Rectal smooth muscle tissue (tissue), 1 donor: ENCODE data around the gene NECTIN3.

Experiments
- H3K27ac ChIP-seq: one replicate; pipeline ENCODE4 v1.7.0; 2013; ENCODE audit warnings: low read depth, low read length, inconsistent platforms
- H3K27me3 ChIP-seq: one replicate; pipeline ENCODE4 v1.7.0; 2013; ENCODE audit warnings: low read length; ENCODE audit not compliant: control insufficient read depth, insufficient read depth
- H3K36me3 ChIP-seq: one replicate; pipeline ENCODE4 v1.7.0; 2013; ENCODE audit warnings: low read length; ENCODE audit not compliant: control insufficient read depth, insufficient read depth
- H3K4me1 ChIP-seq: one replicate; pipeline ENCODE4 v1.7.0; 2013; ENCODE audit warnings: low read length; ENCODE audit not compliant: control insufficient read depth, insufficient read depth
- H3K4me3 ChIP-seq: one replicate; pipeline ENCODE4 v1.7.0; 2013; ENCODE audit warnings: low read length
- H3K9ac ChIP-seq: one replicate; pipeline ENCODE4 v1.7.0; 2013; ENCODE audit warnings: low read length

The NECTIN3 gene

GRCh38 chr3:111071257-111072030 lies at the start of gene NECTIN3:
NECTIN3 (plus strand) TSS chr3:111071816; CDS start chr3:111072018, 202 bp downstream.
- Histone ChIP-seq H3K4me1 (peaks cover 10% of the 10 kb centered on the region), H3K27me3 (no peaks in the 10 kb centered on the region)

GRCh38 chr3:111027868-111028267 lies 43.7 kb upstream of the NECTIN3 start:
- Histone ChIP-seq H3K36me3 (no peaks in the 10 kb centered on the region), H3K4me3 (no peak overlapping the region), H3K9ac (no peak overlapping the region), H3K27me3 (no peaks in the 10 kb centered on the region), H3K4me1 (no peaks in the 10 kb centered on the region), H3K27ac (no peak overlapping the region)

More at GRCh38 chr3:111071257-111072030, at the start of gene NECTIN3:
- Histone ChIP-seq H3K4me3 (peak within 1 kb of the TSS; percentile 99), H3K36me3 (no peaks in the 10 kb centered on the region), H3K9ac (peak within 1 kb of the TSS; percentile 92), H3K27ac (peak within 1 kb of the TSS; percentile 78)

- no peaks in the 10 kb centered on the region for H3K36me3 ChIP-seq
- H3K4me1 ChIP-seq = no peaks in the 10 kb centered on the region
- H3K27me3 ChIP-seq = no peaks in the 10 kb centered on the region
- no peak overlapping the region for H3K27ac ChIP-seq
- H3K9ac ChIP-seq = no peak overlapping the region
- no peak overlapping the region for H3K4me3 ChIP-seq
Observed at GRCh38 chr3:111031538-111031937, 40.1 kb upstream of the NECTIN3 start.

- no peaks in the 10 kb centered on the region for H3K4me1 ChIP-seq
- no peak overlapping the region for H3K9ac ChIP-seq
- H3K27me3 ChIP-seq = no peaks in the 10 kb centered on the region
- H3K4me3 ChIP-seq = no peak overlapping the region
- no peaks in the 10 kb centered on the region for H3K36me3 ChIP-seq
- H3K27ac ChIP-seq = no peak overlapping the region
Observed at GRCh38 chr3:111032677-111033076, 38.9 kb upstream of the NECTIN3 start.

GRCh38 chr3:111033470-111034050 lies 38.1 kb upstream of the NECTIN3 start:
- no peaks in the 10 kb centered on the region for H3K4me1 ChIP-seq
- no peak overlapping the region for H3K9ac ChIP-seq
- H3K36me3 ChIP-seq = no peaks in the 10 kb centered on the region
- no peak overlapping the region for H3K4me3 ChIP-seq
- H3K27ac ChIP-seq = no peak overlapping the region
- H3K27me3 ChIP-seq = no peaks in the 10 kb centered on the region

- no peak overlapping the region for H3K9ac ChIP-seq
- H3K27me3 ChIP-seq = no peaks in the 10 kb centered on the region
Observed at GRCh38 chr3:111035316-111035715, 36.3 kb upstream of the NECTIN3 start.

GRCh38 chr3:111035902-111036301 lies 35.7 kb upstream of the NECTIN3 start:
- Histone ChIP-seq H3K4me1 (no peaks in the 10 kb centered on the region), H3K27me3 (no peaks in the 10 kb centered on the region), H3K9ac (no peak overlapping the region), H3K36me3 (no peaks in the 10 kb centered on the region), H3K27ac (no peak overlapping the region), H3K4me3 (no peak overlapping the region)

More at GRCh38 chr3:111035316-111035715, 36.3 kb upstream of the NECTIN3 start:
- H3K36me3 ChIP-seq = no peaks in the 10 kb centered on the region
- H3K27ac ChIP-seq = no peak overlapping the region
- no peak overlapping the region for H3K4me3 ChIP-seq
- no peaks in the 10 kb centered on the region for H3K4me1 ChIP-seq

- Histone ChIP-seq H3K27me3 (no peaks in the 10 kb centered on the region), H3K36me3 (no peaks in the 10 kb centered on the region), H3K9ac (no peak overlapping the region), H3K4me3 (no peak overlapping the region), H3K27ac (no peak overlapping the region), H3K4me1 (no peaks in the 10 kb centered on the region)
Observed at GRCh38 chr3:111040959-111041358, 30.7 kb upstream of the NECTIN3 start.

- Histone ChIP-seq H3K36me3 (no peaks in the 10 kb centered on the region), H3K27me3 (no peaks in the 10 kb centered on the region)
Observed at GRCh38 chr3:111045564-111045963, 26.1 kb upstream of the NECTIN3 start.

GRCh38 chr3:111047042-111047441 lies 24.6 kb upstream of the NECTIN3 start:
- H3K9ac ChIP-seq = no peak overlapping the region
- no peak overlapping the region for H3K27ac ChIP-seq
- H3K36me3 ChIP-seq = no peaks in the 10 kb centered on the region
- H3K27me3 ChIP-seq = no peaks in the 10 kb centered on the region
- H3K4me1 ChIP-seq = no peaks in the 10 kb centered on the region
- H3K4me3 ChIP-seq = no peak overlapping the region

More at GRCh38 chr3:111045564-111045963, 26.1 kb upstream of the NECTIN3 start:
- Histone ChIP-seq H3K4me1 (no peaks in the 10 kb centered on the region), H3K4me3 (no peak overlapping the region), H3K27ac (no peak overlapping the region), H3K9ac (no peak overlapping the region)

GRCh38 chr3:111047812-111048435 lies 23.7 kb upstream of the NECTIN3 start:
- Histone ChIP-seq H3K4me3 (no peak overlapping the region), H3K9ac (no peak overlapping the region), H3K4me1 (no peaks in the 10 kb centered on the region), H3K27me3 (no peaks in the 10 kb centered on the region), H3K27ac (no peak overlapping the region), H3K36me3 (no peaks in the 10 kb centered on the region)

GRCh38 chr3:111051354-111051753 lies 20.3 kb upstream of the NECTIN3 start:
- Histone ChIP-seq H3K36me3 (no peaks in the 10 kb centered on the region), H3K4me1 (no peaks in the 10 kb centered on the region), H3K9ac (no peak overlapping the region), H3K27ac (no peak overlapping the region), H3K4me3 (no peak overlapping the region), H3K27me3 (no peaks in the 10 kb centered on the region)
